GM18499 (cell line): ENCODE measurements around the gene DCTN2.
"Not testable (repeated sequence)": the region's sequence is repeated elsewhere in the genome, so short reads cannot be mapped to it uniquely, and the experiment has no call there.

Experiments
- ATAC-seq: cut with Tn5 transposase; IDR thresholded peaks from one replicate; pipeline ENCODE4 v1.9.1; 2021; ENCODE audit warnings: moderate number of reproducible peaks; ENCODE audit not compliant: insufficient read depth, unreplicated experiment

Gene DCTN2

GRCh38 chr12:57577981-57578758, 31.2 kb upstream of the DCTN2 start:
- ATAC-seq: no peak

- no peak for ATAC-seq
Observed at GRCh38 chr12:57576613-57577160, 29.7 kb upstream of the DCTN2 start.

GRCh38 chr12:57575771-57576612, 29.0 kb upstream of the DCTN2 start:
- ATAC-seq: no peak

GRCh38 chr12:57574795-57575194, 27.8 kb upstream of the DCTN2 start:
- ATAC-seq: no peak

GRCh38 chr12:57571926-57572762, 25.2 kb upstream of the DCTN2 start:
- no peak for ATAC-seq

GRCh38 chr12:57570438-57570837, 23.4 kb upstream of the DCTN2 start:
- ATAC-seq: not testable (repeated sequence)

- no peak for ATAC-seq
Observed at GRCh38 chr12:57569858-57570257, 22.9 kb upstream of the DCTN2 start.

- no peak for ATAC-seq
Observed at GRCh38 chr12:57568838-57569237, 21.8 kb upstream of the DCTN2 start.

- no peak for ATAC-seq
Observed at GRCh38 chr12:57564178-57564740, 17.3 kb upstream of the DCTN2 start.

- no peak for ATAC-seq
Observed at GRCh38 chr12:57563358-57563757, 16.4 kb upstream of the DCTN2 start.

GRCh38 chr12:57561117-57561516, 14.1 kb upstream of the DCTN2 start:
- not testable (repeated sequence) for ATAC-seq

- no peak for ATAC-seq
Observed at GRCh38 chr12:57560516-57560915, 13.5 kb upstream of the DCTN2 start.

GRCh38 chr12:57558864-57559263, 11.9 kb upstream of the DCTN2 start:
- no peak for ATAC-seq

- no peak for ATAC-seq
Observed at GRCh38 chr12:57554897-57555296, 7.9 kb upstream of the DCTN2 start.

GRCh38 chr12:57554453-57554852, 7.5 kb upstream of the DCTN2 start:
- no peak for ATAC-seq

- ATAC-seq: no peak
Observed at GRCh38 chr12:57553343-57554202, 6.6 kb upstream of the DCTN2 start.

- no peak for ATAC-seq
Observed at GRCh38 chr12:57552835-57553313, 5.9 kb upstream of the DCTN2 start.

- no peak for ATAC-seq
Observed at GRCh38 chr12:57552306-57552651, 5.3 kb upstream of the DCTN2 start.
